CD4-positive, alpha-beta T cell treated with Interferon alpha-2 for 1 hour (primary cell): Measurements from ENCODE around the gene PHACTR1.
"Not testable (repeated sequence)": the region's sequence is repeated elsewhere in the genome, so short reads cannot be mapped to it uniquely, and the experiment has no call there.

Experiments
- DNase-seq, 2 donors: peaks; one replicate each; pipeline ENCODE4 v3.0.0-alpha.2; 2020 to 2022

Gene PHACTR1

DNA sequence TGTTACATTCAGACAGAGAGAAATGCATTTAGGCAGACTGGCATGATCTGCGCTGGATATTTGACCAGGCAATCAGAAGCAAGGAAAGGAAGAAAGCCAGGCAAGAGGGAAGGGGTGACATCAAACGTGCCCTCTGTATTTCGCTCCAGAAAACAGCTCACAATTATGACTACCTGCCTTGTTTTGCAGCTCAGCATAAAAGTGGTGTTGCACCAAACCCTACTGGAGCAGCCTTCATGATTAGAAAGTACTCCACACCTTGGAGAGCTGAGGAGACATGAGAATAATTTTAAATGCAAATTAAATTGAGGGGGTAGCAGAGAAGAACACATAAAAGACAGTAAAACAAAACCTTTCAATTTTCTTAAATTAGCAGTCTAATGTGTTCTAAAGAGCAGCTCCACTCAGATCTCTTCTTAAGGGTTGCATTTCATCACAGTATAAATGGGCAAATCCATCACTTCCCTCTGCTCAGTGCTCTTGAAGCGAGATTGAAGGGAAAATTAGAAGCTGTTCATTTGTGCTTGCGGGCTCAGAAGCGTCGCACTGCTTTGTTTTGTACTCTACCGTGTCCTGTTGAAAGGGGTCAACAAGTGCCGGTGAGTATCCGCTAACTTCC is at the start of gene PHACTR1:
PHACTR1 (plus strand) TSS at position 470 of the 619 bp plus-strand sequence.
- no peak for DNase-seq

DNA sequence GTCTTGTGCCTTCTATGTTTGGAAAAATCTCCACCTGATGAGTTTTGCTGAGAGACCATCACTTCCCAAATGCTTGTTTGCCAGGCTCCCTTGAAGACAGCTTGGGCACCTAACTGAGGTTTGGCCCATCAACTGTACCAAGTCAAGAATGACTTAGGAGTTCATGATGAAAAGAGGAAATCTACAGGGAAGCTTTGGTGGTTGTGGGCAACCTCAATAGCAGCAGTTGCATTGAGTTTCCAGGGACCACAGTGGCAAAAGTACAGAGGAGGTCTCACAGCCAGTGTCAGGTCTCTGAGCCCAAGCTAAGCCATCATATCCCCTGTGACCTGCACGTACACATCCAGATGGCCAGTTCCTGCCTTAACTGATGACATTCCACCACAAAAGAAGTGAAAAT is 49.7 kb upstream of the PHACTR1 start:
- DNase-seq = no peak

- no peak for DNase-seq
These were observed 40.6 kb upstream of the PHACTR1 start for GRCh38 chr6:12675931-12676330.

GRCh38 chr6:12679341-12679740 is 37.2 kb upstream of the PHACTR1 start:
- no peak for DNase-seq

- DNase-seq = no peak
These were observed 23.4 kb upstream of the PHACTR1 start for GRCh38 chr6:12693122-12693521.

- DNase-seq = no peak
These were observed 18.3 kb upstream of the PHACTR1 start for GRCh38 chr6:12698298-12698697.

DNA sequence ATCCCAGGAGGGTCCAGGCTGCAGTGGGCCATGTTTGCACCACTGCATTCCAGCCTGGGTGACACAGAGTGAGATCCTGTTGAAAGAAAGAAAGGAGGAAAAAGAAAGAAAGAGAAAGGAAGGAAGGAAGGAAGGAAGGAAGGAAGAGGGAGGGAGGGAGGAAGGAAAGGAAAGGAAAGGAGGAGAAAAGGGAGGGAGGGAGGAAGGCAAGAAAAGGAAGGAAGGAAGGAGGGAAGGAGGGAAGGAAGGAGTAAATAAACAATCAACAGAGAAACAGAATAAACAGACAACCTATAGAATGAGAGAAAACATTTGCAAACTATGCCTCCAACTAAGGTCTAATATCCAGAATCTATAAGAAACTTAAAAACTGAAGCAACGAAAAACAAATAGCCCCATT is 11.6 kb upstream of the PHACTR1 start:
- DNase-seq = no peak

DNA sequence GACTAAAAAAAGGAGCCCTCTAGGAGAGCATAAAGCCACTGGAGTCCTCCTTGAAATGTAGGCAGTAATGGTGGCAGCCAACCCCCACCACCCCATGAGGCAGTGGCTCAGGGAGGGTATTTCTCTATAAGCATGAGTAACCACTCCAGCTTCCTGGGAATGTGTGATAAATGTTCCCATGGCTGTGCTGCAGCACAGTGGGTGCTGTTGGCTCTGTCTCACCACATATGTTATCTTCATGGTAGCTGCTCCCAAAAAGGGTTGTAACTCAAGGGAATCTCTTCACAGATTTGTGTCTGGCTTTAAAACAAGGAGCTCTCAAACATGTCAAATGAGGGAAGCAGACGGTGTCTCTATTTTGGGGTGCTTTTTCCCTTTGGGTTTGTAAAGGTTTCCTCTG is 7.5 kb upstream of the PHACTR1 start:
- no peak for DNase-seq

DNA sequence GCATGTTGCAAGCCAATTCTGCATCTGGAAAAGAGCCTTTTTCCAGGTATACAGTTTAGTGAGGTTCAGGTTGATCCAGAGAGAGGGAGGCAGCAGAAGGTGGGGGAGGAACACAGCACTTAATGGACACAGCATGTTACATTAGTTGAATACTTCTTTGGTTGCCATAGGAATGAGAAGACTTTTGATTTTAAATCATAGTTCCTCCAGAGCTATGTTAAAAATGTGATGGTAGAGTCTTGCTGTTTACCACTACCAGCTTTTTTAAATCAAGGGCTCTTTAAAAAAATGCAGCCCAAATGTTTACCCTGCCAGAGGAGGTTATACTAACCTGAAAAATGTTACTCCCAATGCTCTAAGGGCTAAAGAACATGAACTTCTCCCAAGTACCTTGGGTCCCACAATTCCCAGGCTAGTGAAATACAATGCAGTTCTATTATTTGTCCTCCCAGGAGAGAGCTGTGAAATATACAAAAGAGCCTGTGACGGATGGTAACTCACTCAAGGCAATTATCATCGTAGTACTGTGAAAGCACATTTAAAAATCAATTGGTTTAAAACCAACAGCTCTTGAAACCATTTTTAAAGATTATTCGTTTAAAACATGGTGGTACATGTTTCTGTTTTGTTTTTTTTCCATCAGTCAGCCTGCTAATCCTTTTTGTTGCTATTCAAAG is 6.9 kb upstream of the PHACTR1 start:
- DNase-seq = no peak

- DNase-seq = no peak
These were observed 5.6 kb upstream of the PHACTR1 start for GRCh38 chr6:12710921-12711320.

DNA sequence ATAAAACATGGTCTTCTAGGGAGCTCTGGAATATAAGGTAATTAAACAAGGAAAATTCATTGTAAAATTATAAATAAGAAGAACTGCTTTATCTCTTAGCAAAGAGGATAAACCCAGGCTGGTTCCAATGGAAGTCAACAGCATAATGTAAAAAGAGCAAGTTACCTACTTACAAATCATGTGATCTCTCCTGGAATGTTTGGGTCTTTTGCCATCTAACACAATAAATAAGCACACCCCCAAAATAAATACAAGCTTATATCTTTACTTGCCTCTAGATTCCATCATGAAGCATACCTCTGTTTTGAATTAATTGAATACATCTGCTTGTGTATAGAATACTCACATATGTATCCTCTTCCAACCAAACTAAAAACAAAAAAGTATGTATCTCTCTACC is 2.5 kb upstream of the PHACTR1 start:
- no peak for DNase-seq

DNA sequence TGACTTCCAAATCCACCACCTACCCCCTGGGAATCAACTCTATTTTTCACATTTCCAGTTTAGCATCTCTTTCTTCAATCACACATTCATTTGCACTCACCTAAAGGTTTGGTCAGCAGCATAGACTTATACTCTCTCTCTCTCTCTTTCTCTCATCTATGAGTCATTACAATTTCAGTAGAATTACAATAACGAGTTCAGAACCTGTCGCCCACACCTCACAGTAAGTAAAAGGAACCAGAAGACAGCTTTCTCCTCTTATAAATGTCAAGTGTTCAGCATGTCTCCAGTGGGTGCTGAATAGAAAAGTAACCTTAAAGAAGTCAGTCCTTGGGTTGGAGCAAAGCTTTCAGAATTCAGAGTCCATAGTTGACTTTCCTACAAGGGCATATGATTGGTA is 1.1 kb upstream of the PHACTR1 start:
- no peak for DNase-seq

GRCh38 chr6:12717356-12717755 is 789 bp downstream of the PHACTR1 start:
- no peak for DNase-seq

GRCh38 chr6:12718015-12718414 is 1.4 kb downstream of the PHACTR1 start:
- no peak for DNase-seq

- no peak for DNase-seq
These were observed 2.5 kb downstream of the PHACTR1 start for GRCh38 chr6:12719017-12719416.

DNA sequence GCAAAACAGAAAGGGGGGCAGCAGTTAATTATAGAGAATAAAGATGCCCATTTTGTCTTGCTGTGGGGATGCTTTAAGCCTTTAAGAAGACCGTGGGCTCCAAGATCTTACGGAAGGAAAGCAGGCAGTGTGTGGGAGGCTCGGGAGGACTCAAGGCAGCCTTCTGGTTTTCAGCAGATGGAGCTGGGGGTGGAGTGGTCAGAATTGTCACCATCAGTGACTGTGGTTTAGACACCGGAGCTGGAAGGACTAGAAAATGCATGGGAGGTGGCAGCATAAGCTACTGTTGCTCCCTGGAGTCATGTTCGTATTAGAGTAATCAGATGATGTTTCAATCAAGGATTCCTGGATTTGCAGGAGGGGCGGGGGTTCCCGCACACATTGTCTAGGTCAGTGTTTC is 3.7 kb downstream of the PHACTR1 start:
- no peak for DNase-seq

DNA sequence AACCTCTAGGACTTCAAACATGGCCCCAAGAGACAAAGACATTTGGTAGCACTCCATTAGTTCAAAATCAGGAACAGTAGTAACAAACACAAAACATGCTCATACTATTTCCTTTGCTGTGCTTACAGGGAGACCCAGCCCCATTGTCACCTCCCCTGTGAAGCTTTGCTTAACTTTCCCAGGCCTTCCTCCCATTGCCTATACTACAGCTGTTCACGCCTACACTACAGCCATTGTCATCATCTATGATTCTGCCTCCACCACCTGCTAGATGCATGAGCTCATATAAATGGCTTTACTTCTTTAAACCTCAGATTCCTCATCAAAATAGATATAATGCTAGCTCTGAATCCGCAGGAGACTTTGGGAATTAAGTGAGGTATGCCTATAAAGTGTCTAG is 8.7 kb downstream of the PHACTR1 start:
- DNase-seq = no peak

- DNase-seq = no peak
These were observed 12.9 kb downstream of the PHACTR1 start for GRCh38 chr6:12729467-12729866.

GRCh38 chr6:12730809-12731208 is 14.2 kb downstream of the PHACTR1 start:
- not testable (repeated sequence) for DNase-seq

DNA sequence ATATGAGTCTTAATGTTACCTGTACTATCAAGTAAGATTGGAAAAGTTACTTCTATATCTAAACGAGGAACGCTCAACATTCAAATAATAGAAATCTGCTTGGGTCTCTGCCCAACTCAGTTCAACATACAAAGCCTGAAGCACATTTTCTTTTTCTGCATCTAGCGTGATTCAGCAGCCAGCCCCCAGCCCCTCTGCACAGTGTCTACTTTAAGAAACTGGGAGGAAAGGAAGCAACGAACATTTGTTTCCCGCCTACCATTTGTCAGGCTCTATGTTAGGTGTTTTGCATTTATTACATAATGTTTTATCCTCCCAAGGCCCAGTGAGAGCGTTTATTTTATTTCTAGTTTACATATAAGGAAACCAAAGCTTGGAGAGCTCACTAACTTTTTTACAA is 17.3 kb downstream of the PHACTR1 start:
- no peak for DNase-seq

DNA sequence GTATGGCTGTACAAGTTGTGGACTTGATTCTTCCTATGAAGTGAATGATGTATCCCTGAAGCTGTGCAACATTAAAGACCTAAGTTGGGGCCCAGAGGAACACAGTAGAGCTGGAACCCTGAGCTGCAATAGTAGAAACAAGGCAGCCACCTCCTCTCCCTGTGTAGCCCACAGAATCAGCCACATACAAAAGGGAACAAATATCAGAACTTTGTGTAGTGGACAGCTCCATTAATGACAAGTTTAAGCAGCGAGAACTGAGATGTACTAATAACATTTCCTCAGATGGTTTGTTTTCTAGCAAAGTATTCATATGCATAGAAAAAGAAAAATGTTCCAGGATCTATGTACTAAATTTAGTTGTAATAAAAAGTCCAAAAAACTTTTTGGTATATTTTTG is 19.2 kb downstream of the PHACTR1 start:
- no peak for DNase-seq

- DNase-seq = no peak
These were observed 31.8 kb downstream of the PHACTR1 start for GRCh38 chr6:12748411-12748810.

DNA sequence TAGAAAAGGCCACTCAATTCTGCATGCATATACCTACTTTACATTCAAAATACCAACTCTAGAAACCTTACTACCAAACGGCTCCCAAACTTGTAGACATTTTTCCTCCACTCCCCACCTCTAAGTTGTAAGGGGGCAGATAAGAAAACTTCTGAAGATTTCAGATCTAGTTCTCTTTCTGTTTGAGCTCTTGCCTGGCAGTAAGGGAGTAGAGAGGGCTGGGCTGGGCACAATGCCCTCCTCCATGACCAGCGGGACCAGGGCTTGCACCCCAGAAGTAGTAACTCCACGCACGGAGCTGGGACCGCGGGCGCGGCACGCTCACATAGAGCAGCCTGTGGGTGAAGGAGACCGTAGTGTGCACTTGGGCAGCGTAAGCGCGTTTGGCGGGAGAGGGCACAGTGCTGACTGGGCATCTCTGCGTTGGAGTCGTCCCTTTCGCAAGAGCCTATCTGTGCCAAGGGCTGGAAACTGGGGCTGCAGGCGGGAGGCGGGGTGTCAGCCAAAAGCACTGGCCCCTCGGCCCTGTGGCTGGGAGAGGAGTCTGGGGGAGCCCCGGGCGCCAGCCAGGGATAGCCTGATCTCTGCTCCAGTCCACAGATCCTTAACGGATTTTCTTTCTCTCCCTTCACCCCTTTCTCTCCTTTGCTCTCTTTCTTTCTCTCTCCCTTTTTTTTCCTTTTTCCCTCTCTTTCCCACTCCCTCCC is 32.4 kb downstream of the PHACTR1 start:
- DNase-seq = no peak
